ENCODE results near the gene CNTNAP2.

DNA sequence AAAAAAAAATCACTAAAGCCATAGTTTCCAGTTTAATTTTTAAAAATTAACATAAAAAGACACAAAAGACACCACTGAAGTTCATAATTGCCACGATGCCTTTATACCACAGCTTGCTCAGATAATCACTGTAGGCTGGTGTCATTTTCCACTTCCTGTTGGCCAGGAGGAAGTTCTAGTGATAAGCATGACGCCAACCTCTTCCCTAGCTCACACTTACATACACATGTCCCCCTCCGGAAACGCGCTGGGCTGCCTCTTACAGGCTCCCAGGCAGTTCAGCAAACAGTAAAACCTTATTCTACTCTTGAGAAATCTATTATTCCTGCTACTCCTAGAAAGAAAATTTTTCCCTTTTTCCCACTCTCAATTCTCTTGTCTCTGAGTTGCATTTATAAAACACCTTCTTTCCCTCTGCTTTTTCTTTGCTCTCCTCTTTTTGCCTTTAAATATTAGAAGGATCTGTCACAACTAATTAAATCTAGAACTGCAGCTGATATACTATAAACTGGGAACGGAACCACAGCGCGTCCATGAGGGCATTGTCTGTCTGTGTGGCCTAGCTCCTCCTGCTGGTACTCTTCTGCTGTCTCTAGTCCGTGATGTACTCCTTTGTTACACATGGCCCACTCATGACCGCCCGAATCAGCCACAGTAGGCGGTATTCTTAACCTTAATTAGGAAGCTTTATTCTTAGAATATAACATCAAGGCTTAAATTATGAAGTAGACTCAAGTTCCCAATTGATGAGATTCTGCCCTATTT, 664.9 kb downstream of the CNTNAP2 start:
- TF ChIP-seq, protein P1, sequence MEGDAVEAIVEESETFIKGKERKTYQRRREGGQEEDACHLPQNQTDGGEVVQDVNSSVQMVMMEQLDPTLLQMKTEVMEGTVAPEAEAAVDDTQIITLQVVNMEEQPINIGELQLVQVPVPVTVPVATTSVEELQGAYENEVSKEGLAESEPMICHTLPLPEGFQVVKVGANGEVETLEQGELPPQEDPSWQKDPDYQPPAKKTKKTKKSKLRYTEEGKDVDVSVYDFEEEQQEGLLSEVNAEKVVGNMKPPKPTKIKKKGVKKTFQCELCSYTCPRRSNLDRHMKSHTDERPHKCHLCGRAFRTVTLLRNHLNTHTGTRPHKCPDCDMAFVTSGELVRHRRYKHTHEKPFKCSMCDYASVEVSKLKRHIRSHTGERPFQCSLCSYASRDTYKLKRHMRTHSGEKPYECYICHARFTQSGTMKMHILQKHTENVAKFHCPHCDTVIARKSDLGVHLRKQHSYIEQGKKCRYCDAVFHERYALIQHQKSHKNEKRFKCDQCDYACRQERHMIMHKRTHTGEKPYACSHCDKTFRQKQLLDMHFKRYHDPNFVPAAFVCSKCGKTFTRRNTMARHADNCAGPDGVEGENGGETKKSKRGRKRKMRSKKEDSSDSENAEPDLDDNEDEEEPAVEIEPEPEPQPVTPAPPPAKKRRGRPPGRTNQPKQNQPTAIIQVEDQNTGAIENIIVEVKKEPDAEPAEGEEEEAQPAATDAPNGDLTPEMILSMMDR (IDR thresholded peaks at IDR 0.05): no peak
- TF ChIP-seq POLR2A (IDR thresholded peaks at IDR 0.05): no peak
- no peak for TF ChIP-seq POLR2AphosphoS5 (IDR thresholded peaks at IDR 0.05; ENCODE audit: insufficient read depth in 1 of 2, low read depth in 1 of 2)
